AG09309 (cell line): Measurements from ENCODE around the gene ACD.
A peak's percentile ranks its signal among the peaks of the same experiment; 100 is the strongest.

Experiments used
- DNase-seq: peaks from one replicate; pipeline ENCODE4 v3.0.0-alpha.2; 2010; ENCODE audit warnings: low read depth
- H3K4me3 ChIP-seq: 2 replicates; pipeline ENCODE4 v1.5.1; 2011; ENCODE audit warnings: mild to moderate bottlenecking, low read depth, low read length, moderate library complexity; ENCODE audit not compliant: control insufficient read depth
- TF ChIP-seq, protein P1 (sequence below): IDR thresholded peaks from 2 replicates; pipeline ENCODE4 v1.5.1; 2011; ENCODE audit warnings: mild to moderate bottlenecking, low read depth, low read length, inconsistent platforms; ENCODE audit not compliant: insufficient read depth, control insufficient read depth; ENCODE audit errors: missing control alignments

ACD gene

DNA sequence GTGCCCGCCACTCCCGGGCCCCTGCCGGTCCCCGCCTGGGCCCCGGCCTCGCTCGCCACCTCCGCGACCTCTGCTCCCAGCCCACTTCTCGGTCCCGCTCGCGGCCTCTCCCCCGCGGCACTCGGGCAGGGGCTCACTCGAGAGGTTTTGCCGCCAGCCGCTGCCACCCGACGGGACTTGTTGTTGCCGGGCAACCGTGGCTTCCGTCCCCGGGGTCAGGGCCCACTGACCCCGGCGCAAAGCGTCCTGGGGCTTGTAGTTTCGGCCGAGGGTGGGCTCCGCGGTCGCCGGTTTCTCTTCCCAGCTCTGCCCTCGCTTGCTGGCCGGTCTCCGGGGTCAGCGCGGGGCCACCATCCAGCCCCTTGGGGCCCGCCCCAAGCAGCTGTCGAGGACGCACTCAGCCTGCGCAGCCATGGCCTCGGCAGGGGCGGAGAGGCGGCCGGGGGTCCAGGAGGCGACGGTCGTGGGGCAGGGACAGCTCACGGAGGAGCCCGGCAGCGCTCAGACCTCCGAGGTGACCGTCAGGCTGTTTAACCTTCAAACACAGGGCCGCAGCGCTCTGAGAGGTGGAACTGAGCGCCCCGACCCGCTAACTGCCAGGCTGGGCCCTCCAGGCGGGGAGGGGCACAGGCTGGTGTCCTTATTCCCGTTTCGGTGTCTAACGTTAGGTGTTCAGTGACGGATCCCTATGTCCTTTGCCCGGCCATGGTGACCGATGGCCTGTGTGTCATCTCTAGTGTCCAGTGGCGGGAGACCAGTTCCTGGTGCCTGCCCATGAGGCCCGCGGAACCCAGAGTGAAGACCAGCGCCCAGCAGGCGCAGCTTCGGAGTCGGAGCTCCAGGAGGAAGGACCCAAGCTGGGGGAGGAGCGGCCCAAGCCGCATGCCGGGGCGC is 6.7 kb upstream of the ACD start, which contains the start of the genes C16orf86 and ENKD1:
Gene C16orf86, plus strand, starts transcription at position 256 of the 894 bp plus-strand sequence. Its CDS starts 157 bp downstream, at position 413.
Gene ENKD1, minus strand, starts transcription at position 192 of the 894 bp plus-strand sequence. CDS start 308 bp downstream, outside the sequence.
- peak within 1 kb of the TSS; percentile 48 for H3K4me3 ChIP-seq
- TF ChIP-seq, protein P1, sequence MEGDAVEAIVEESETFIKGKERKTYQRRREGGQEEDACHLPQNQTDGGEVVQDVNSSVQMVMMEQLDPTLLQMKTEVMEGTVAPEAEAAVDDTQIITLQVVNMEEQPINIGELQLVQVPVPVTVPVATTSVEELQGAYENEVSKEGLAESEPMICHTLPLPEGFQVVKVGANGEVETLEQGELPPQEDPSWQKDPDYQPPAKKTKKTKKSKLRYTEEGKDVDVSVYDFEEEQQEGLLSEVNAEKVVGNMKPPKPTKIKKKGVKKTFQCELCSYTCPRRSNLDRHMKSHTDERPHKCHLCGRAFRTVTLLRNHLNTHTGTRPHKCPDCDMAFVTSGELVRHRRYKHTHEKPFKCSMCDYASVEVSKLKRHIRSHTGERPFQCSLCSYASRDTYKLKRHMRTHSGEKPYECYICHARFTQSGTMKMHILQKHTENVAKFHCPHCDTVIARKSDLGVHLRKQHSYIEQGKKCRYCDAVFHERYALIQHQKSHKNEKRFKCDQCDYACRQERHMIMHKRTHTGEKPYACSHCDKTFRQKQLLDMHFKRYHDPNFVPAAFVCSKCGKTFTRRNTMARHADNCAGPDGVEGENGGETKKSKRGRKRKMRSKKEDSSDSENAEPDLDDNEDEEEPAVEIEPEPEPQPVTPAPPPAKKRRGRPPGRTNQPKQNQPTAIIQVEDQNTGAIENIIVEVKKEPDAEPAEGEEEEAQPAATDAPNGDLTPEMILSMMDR, result no peak
- DNase-seq, result no peak

GRCh38 chr16:67666032-67666551 is 6.0 kb upstream of the ACD start:
- TF ChIP-seq, protein P1, result no peak
- peak overlapping the region; percentile 48 for H3K4me3 ChIP-seq
- DNase-seq, result no peak

DNA sequence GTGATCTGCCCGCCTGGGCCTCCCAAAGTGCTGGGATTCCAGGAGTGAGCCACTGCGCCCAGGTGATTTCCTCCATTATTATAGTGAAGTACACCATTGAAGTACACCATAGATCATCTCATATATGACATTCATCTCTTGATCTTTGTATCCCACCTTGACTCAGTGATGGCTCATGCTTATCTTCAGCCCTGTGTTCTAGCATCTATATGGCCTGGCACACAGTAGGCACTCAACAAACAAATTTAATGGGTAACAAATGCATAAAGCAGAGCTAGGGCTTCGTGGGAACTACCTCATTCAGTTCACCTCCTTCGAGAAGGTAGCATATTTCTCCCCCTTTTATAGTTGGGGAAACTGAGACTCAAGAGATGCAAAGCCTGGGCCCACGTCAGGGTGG is 5.5 kb upstream of the ACD start:
- TF ChIP-seq, protein P1, result no peak
- no peak for DNase-seq
- H3K4me3 ChIP-seq, result peak overlapping the region; percentile 48

DNA sequence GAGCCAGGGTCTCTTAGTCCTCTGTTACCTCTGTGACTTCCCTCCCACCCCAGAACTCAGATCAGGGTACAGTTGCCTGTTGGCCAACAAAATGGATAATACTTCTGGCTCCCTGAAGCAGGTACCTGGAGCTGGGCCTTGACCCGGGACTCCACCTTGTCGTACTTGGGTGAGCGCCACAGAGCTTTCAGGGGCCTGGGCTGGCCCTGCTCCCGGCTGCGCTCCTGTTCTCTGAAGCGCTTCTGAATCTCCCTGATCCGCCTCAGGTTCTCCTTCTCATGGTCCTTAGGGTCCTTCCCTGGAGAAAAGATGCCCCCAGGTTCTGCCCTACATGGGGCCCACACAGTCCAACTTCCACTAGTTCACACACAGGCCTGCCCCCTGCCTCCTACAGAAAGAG is 4.8 kb upstream of the ACD start:
- no peak for DNase-seq
- TF ChIP-seq, protein P1, result no peak

DNA sequence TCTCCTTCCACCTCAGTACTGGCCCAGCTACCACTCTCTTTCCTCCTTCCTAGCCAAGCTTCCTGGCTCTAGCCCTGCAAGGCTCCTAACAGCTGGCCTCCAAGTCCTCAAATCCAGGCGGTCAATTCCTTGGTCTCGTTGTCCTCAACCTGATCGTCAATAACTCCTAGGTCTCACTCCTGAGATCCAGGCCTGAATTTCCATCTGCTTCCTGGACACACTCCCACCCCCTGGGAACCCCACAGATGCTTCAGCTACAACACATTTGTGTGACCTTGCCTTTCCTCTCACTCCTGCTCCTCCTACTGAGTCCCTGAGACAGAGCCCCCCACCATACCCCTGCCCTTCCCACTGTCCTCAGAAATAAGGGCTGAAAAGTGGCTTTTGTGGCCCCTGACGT is 4.2 kb upstream of the ACD start:
- TF ChIP-seq, protein P1, result no peak
- no peak overlapping the region for H3K4me3 ChIP-seq
- DNase-seq, result no peak

More for the DNA sequence above, 4.8 kb upstream of the ACD start:
- no peak overlapping the region for H3K4me3 ChIP-seq

- TF ChIP-seq, protein P1, result no peak
- DNase-seq, result no peak
- H3K4me3 ChIP-seq, result no peak overlapping the region
Observed at GRCh38 chr16:67663877-67664222, 3.8 kb upstream of the ACD start.
